Mesendoderm (in vitro differentiated cells): Measurements from ENCODE around the gene GABBR2.

Experiments used
- DNase-seq: peaks from one replicate; pipeline ENCODE4 v3.0.0; 2013
- H2AK5ac ChIP-seq: 2 replicates; pipeline ENCODE4 v1.6.1; 2013; ENCODE audit warnings: low read length, inconsistent platforms
- H2BK120ac ChIP-seq: 2 replicates; pipeline ENCODE4 v1.6.1; 2013; ENCODE audit warnings: low read depth, mild to moderate bottlenecking, low read length, moderate library complexity, mixed read lengths
- H2BK15ac ChIP-seq: replicated peaks from 2 replicates; pipeline ENCODE4 v1.6.1; 2013; ENCODE audit warnings: low read depth, mild to moderate bottlenecking, moderate library complexity
- H2BK5ac ChIP-seq: 2 replicates; pipeline ENCODE4 v1.6.1; 2013; ENCODE audit warnings: low read length, inconsistent platforms
- H3K18ac ChIP-seq: 2 replicates; pipeline ENCODE4 v1.6.1; 2013; ENCODE audit warnings: mild to moderate bottlenecking, low read length, mixed read lengths
- H3K23ac ChIP-seq: one replicate; pipeline ENCODE4 v1.6.1; 2013; ENCODE audit warnings: low read length
- H3K27ac ChIP-seq: 2 replicates; pipeline ENCODE4 v1.5.1; 2013; ENCODE audit warnings: low read depth, mild to moderate bottlenecking, inconsistent platforms, low read length, moderate library complexity
- H3K27me3 ChIP-seq: 2 replicates; pipeline ENCODE4 v1.6.1; 2013; ENCODE audit warnings: low read length, control low read depth, mild to moderate bottlenecking, inconsistent platforms; ENCODE audit not compliant: insufficient read depth, poor library complexity
- H3K36me3 ChIP-seq: 2 replicates; pipeline ENCODE4 v1.6.1; 2013; ENCODE audit warnings: low read length, inconsistent platforms; ENCODE audit not compliant: control insufficient read depth, insufficient read depth
- H3K4ac ChIP-seq: one replicate; pipeline ENCODE4 v1.6.1; 2013; ENCODE audit warnings: low read depth, mild to moderate bottlenecking, low read length, moderate library complexity
- H3K4me1 ChIP-seq: 2 replicates; pipeline ENCODE4 v1.6.1; 2013; ENCODE audit warnings: low read depth, low read length, inconsistent platforms; ENCODE audit not compliant: control insufficient read depth
- H3K4me2 ChIP-seq: 2 replicates; pipeline ENCODE4 v1.6.1; 2013; ENCODE audit warnings: low read length
- H3K4me3 ChIP-seq: 2 replicates; pipeline ENCODE4 v1.5.1; 2013; ENCODE audit warnings: mild to moderate bottlenecking, low read length
- H3K56ac ChIP-seq: one replicate; pipeline ENCODE4 v1.6.1; 2013; ENCODE audit warnings: low read length
- H3K79me1 ChIP-seq: 2 replicates; pipeline ENCODE4 v1.6.1; 2013; ENCODE audit warnings: low read length, inconsistent platforms
- H3K79me2 ChIP-seq: 2 replicates; pipeline ENCODE4 v1.6.1; 2013; ENCODE audit warnings: mild to moderate bottlenecking, low read length; ENCODE audit not compliant: control insufficient read depth, insufficient read depth
- H3K9ac ChIP-seq: 2 replicates; pipeline ENCODE4 v1.6.1; 2013; ENCODE audit warnings: low read length, inconsistent platforms
- H4K5ac ChIP-seq: one replicate; pipeline ENCODE4 v1.6.1; 2013; ENCODE audit warnings: low read length
- H4K8ac ChIP-seq: one replicate; pipeline ENCODE4 v1.6.1; 2013; ENCODE audit warnings: low read depth, mild to moderate bottlenecking, control low read depth, low read length, moderate library complexity
- WGBS: extraction: QIAGEN DNeasy Blood & Tissue Kit; methylation state at CpG from one replicate; pipeline ENCODE4 v1.1.7; 2013; ENCODE audit warnings: low lambda C conversion rate, missing lambda C conversion rate; ENCODE audit not compliant: insufficient coverage; ENCODE audit errors: extremely low coverage; 5-methylcytosine and 5-hydroxymethylcytosine counted together

The GABBR2 gene

GRCh38 chr9:98263482-98264357 is 445.0 kb downstream of the GABBR2 start:
- Histone ChIP-seq H2AK5ac (no peak overlapping the region), H3K56ac (peak overlapping the region; percentile 65), H2BK120ac (peak overlapping the region; percentile 97), H3K79me1 (no peaks in the 10 kb centered on the region), H3K36me3 (no peaks in the 10 kb centered on the region), H3K27me3 (no peaks in the 10 kb centered on the region), H3K18ac (peak overlapping the region; percentile 81), H4K5ac (no peak overlapping the region), H3K23ac (no peak overlapping the region), H3K4me1 (peaks cover 4% of the 10 kb centered on the region), H3K9ac (peak overlapping the region; percentile 25), H3K79me2 (no peaks in the 10 kb centered on the region), H2BK15ac (peak overlapping the region; percentile 64), H3K27ac (no peak overlapping the region), H3K4ac (peak overlapping the region; percentile 96), H3K4me2 (no peak overlapping the region), H4K8ac (no peak overlapping the region), H3K4me3 (no peak overlapping the region), H2BK5ac (peak overlapping the region; percentile 81)
- no CpG with 5 or more reads among the region's 8 CpGs for WGBS
- DNase-seq = peak; percentile 90

- H3K4me1 ChIP-seq = peaks cover 4% of the 10 kb centered on the region
- H2BK5ac ChIP-seq = peak overlapping the region; percentile 8
- peak overlapping the region; percentile 96 for H3K4ac ChIP-seq
- no peak overlapping the region for H3K4me2 ChIP-seq
- H3K4me3 ChIP-seq = no peak overlapping the region
- H3K9ac ChIP-seq = peak overlapping the region; percentile 40
- no peak overlapping the region for H4K5ac ChIP-seq
- no peaks in the 10 kb centered on the region for H3K79me1 ChIP-seq
- peak overlapping the region; percentile 88 for H3K18ac ChIP-seq
- H3K27ac ChIP-seq = no peak overlapping the region
- H2BK120ac ChIP-seq = peak overlapping the region; percentile 97
- no peak overlapping the region for H3K23ac ChIP-seq
- peak overlapping the region; percentile 65 for H3K56ac ChIP-seq
- no peak for DNase-seq
- H3K36me3 ChIP-seq = no peaks in the 10 kb centered on the region
- no peaks in the 10 kb centered on the region for H3K27me3 ChIP-seq
- no CpG with 5 or more reads among the region's 1 CpG for WGBS
- H3K79me2 ChIP-seq = no peaks in the 10 kb centered on the region
- H2BK15ac ChIP-seq = peak overlapping the region; percentile 64
- no peak overlapping the region for H2AK5ac ChIP-seq
- H4K8ac ChIP-seq = peak overlapping the region; percentile 30
These were observed 445.7 kb downstream of the GABBR2 start for GRCh38 chr9:98263080-98263479.

- Histone ChIP-seq H3K79me2 (no peaks in the 10 kb centered on the region), H3K4me2 (no peak overlapping the region), H3K4me1 (peaks cover 4% of the 10 kb centered on the region), H3K4ac (peak overlapping the region; percentile 73), H3K56ac (peak overlapping the region; percentile 56), H2BK120ac (no peak overlapping the region), H3K23ac (no peak overlapping the region), H3K79me1 (no peaks in the 10 kb centered on the region), H3K36me3 (no peaks in the 10 kb centered on the region), H4K8ac (no peak overlapping the region), H3K9ac (no peak overlapping the region), H2BK15ac (no peak overlapping the region), H3K27me3 (no peaks in the 10 kb centered on the region), H2AK5ac (no peak overlapping the region), H2BK5ac (no peak overlapping the region), H4K5ac (no peak overlapping the region), H3K4me3 (no peak overlapping the region), H3K18ac (peak overlapping the region; percentile 60), H3K27ac (no peak overlapping the region)
- no peak for DNase-seq
- WGBS = no CpG with 5 or more reads among the region's 3 CpGs
These were observed 446.7 kb downstream of the GABBR2 start for GRCh38 chr9:98262056-98262455.

- H2BK15ac ChIP-seq = no peak overlapping the region
- no peak overlapping the region for H3K9ac ChIP-seq
- no CpG with 5 or more reads among the region's 5 CpGs for WGBS
- no peak overlapping the region for H3K23ac ChIP-seq
- no peak overlapping the region for H3K27ac ChIP-seq
- no peak overlapping the region for H3K4me2 ChIP-seq
- H2BK5ac ChIP-seq = no peak overlapping the region
- H3K18ac ChIP-seq = no peak overlapping the region
- DNase-seq = no peak
- no peaks in the 10 kb centered on the region for H3K79me2 ChIP-seq
- no peak overlapping the region for H2BK120ac ChIP-seq
- no peaks in the 10 kb centered on the region for H3K79me1 ChIP-seq
- no peaks in the 10 kb centered on the region for H3K36me3 ChIP-seq
- peaks cover 4% of the 10 kb centered on the region for H3K4me1 ChIP-seq
- no peak overlapping the region for H4K8ac ChIP-seq
- no peak overlapping the region for H2AK5ac ChIP-seq
- H3K27me3 ChIP-seq = no peaks in the 10 kb centered on the region
- H3K4me3 ChIP-seq = no peak overlapping the region
- no peak overlapping the region for H3K56ac ChIP-seq
- no peak overlapping the region for H4K5ac ChIP-seq
- peak overlapping the region; percentile 72 for H3K4ac ChIP-seq
These were observed 448.1 kb downstream of the GABBR2 start for GRCh38 chr9:98260635-98261034.

- H3K36me3 ChIP-seq = no peaks in the 10 kb centered on the region
- H2BK15ac ChIP-seq = no peak overlapping the region
- no peak overlapping the region for H3K4me2 ChIP-seq
- H4K8ac ChIP-seq = no peak overlapping the region
- H3K18ac ChIP-seq = no peak overlapping the region
- H3K56ac ChIP-seq = no peak overlapping the region
- H3K23ac ChIP-seq = no peak overlapping the region
- H3K79me2 ChIP-seq = peaks cover 3% of the 10 kb centered on the region
- no peak overlapping the region for H3K27ac ChIP-seq
- no CpG with 5 or more reads among the region's 3 CpGs for WGBS
- H3K4me1 ChIP-seq = peaks cover 2% of the 10 kb centered on the region
- H2AK5ac ChIP-seq = no peak overlapping the region
- H3K79me1 ChIP-seq = peaks cover 1% of the 10 kb centered on the region
- no peak overlapping the region for H3K9ac ChIP-seq
- H4K5ac ChIP-seq = no peak overlapping the region
- no peak for DNase-seq
- no peaks in the 10 kb centered on the region for H3K27me3 ChIP-seq
- H2BK120ac ChIP-seq = no peak overlapping the region
- H2BK5ac ChIP-seq = no peak overlapping the region
- no peak overlapping the region for H3K4ac ChIP-seq
- no peak overlapping the region for H3K4me3 ChIP-seq
These were observed 448.9 kb downstream of the GABBR2 start for GRCh38 chr9:98259791-98260190.
